H1 (cell line): ENCODE measurements around the gene SKP2. TPM values are rescaled to one million over a fixed set of nuclear protein-coding genes. Genes with fewer than 3 reads are reported as not detected.

Source experiments
- HDAC2 ChIP-seq, 2 experiments: fragments of 300-600 bp in 1 of 2; sonication (generic) in 1 of 2; IDR thresholded peaks; 2 replicates each; pipeline ENCODE4 v1.6.1; 2011 to 2012; ENCODE audit warnings: low read depth in 2 of 2, low read length in 2 of 2, mild to moderate bottlenecking in 2 of 2, moderate library complexity in 2 of 2, borderline replicate concordance in 1 of 2, inconsistent platforms in 1 of 2
- KDM4A ChIP-seq: IDR thresholded peaks from one replicate; pipeline ENCODE4 v1.7.1; 2012; ENCODE audit warnings: low read depth, mild to moderate bottlenecking, moderate library complexity, low read length, inconsistent platforms; ENCODE audit not compliant: severe bottlenecking
- POLR2AphosphoS5 ChIP-seq: IDR thresholded peaks from 2 replicates; pipeline ENCODE4 v1.6.1; 2011; ENCODE audit warnings: low read depth, low read length
- POU5F1 ChIP-seq: IDR thresholded peaks from 2 replicates; pipeline ENCODE4 v1.6.1; 2011; ENCODE audit warnings: low read depth, mild to moderate bottlenecking, low read length, moderate library complexity
- polyA plus RNA-seq, 7 experiments: library from polyadenylated mRNA; depleted of rRNA in 3 of 7; stranded (reverse) in 5 of 7; unstranded in 2 of 7; fragments of >200 nt in 5 of 7; fragments of 200-250 nt in 2 of 7; gene quantifications; 1 replicate in 5 of 7; 2 replicates in 1 of 7; 4 replicates in 1 of 7; pipeline versions ENCODE4 v1.2.1 to v1.2.3, GENCODE V29; 2011 to 2013; ENCODE audit warnings: missing spikeins in 2 of 7, mixed read lengths in 2 of 7
- total RNA-seq: library from RNA; stranded (reverse); fragmentation: NEBNext Ultra II Directional; extraction: Animal tissue kit (Norgen Biotek cat#: 25700); gene quantifications from 2 replicates; pipeline ENCODE4 v1.2.1, GENCODE V29; 2021
- TF ChIP-seq, protein P1 (sequence below): IDR thresholded peaks from 2 replicates; pipeline ENCODE4 v1.6.1; 2012; ENCODE audit warnings: inconsistent platforms
- TF ChIP-seq, protein P2 (sequence below): fragments of 300-600 bp; sonication (generic); IDR thresholded peaks from 2 replicates; pipeline ENCODE4 v1.7.1; 2012; ENCODE audit warnings: low read length, moderate library complexity, mild to moderate bottlenecking, inconsistent platforms; ENCODE audit not compliant: insufficient replicate concordance

Gene SKP2
- total and polyA plus RNA-seq, 2 of the 8 experiments (the other 6 are each of a cell fraction or from before 2014, with no cell fraction given), result 49.9 to 104 TPM

DNA sequence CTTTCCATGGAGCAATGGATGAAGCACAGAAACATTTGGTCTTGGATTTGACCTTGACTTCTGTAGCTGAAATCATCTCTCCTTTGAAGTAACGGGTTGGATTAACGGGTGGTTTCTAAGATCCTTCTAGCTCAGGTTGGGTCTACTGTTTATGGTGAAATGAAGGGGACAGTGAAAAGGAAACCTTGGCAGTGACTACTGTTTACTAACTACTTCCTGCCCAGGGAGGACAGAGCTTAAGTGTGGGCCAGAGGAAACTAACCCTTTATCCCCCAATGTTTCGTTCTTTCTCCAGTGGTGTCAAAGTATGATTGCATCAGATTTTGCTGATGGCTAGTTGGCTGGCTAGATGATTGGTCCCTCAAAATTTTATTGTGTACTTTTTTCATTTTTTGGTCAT is 22.2 kb downstream of the SKP2 start (continued):
- TF ChIP-seq, protein P1, sequence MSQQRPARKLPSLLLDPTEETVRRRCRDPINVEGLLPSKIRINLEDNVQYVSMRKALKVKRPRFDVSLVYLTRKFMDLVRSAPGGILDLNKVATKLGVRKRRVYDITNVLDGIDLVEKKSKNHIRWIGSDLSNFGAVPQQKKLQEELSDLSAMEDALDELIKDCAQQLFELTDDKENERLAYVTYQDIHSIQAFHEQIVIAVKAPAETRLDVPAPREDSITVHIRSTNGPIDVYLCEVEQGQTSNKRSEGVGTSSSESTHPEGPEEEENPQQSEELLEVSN, result no peak
- no peak for TF ChIP-seq POLR2AphosphoS5
- no peak for TF ChIP-seq HDAC2 (IDR thresholded peaks at IDR 0.05; ENCODE audit: borderline replicate concordance in 1 of 2, low read depth in 2 of 2, low read length in 2 of 2)
- TF ChIP-seq KDM4A, result no peak
- TF ChIP-seq, protein P2, sequence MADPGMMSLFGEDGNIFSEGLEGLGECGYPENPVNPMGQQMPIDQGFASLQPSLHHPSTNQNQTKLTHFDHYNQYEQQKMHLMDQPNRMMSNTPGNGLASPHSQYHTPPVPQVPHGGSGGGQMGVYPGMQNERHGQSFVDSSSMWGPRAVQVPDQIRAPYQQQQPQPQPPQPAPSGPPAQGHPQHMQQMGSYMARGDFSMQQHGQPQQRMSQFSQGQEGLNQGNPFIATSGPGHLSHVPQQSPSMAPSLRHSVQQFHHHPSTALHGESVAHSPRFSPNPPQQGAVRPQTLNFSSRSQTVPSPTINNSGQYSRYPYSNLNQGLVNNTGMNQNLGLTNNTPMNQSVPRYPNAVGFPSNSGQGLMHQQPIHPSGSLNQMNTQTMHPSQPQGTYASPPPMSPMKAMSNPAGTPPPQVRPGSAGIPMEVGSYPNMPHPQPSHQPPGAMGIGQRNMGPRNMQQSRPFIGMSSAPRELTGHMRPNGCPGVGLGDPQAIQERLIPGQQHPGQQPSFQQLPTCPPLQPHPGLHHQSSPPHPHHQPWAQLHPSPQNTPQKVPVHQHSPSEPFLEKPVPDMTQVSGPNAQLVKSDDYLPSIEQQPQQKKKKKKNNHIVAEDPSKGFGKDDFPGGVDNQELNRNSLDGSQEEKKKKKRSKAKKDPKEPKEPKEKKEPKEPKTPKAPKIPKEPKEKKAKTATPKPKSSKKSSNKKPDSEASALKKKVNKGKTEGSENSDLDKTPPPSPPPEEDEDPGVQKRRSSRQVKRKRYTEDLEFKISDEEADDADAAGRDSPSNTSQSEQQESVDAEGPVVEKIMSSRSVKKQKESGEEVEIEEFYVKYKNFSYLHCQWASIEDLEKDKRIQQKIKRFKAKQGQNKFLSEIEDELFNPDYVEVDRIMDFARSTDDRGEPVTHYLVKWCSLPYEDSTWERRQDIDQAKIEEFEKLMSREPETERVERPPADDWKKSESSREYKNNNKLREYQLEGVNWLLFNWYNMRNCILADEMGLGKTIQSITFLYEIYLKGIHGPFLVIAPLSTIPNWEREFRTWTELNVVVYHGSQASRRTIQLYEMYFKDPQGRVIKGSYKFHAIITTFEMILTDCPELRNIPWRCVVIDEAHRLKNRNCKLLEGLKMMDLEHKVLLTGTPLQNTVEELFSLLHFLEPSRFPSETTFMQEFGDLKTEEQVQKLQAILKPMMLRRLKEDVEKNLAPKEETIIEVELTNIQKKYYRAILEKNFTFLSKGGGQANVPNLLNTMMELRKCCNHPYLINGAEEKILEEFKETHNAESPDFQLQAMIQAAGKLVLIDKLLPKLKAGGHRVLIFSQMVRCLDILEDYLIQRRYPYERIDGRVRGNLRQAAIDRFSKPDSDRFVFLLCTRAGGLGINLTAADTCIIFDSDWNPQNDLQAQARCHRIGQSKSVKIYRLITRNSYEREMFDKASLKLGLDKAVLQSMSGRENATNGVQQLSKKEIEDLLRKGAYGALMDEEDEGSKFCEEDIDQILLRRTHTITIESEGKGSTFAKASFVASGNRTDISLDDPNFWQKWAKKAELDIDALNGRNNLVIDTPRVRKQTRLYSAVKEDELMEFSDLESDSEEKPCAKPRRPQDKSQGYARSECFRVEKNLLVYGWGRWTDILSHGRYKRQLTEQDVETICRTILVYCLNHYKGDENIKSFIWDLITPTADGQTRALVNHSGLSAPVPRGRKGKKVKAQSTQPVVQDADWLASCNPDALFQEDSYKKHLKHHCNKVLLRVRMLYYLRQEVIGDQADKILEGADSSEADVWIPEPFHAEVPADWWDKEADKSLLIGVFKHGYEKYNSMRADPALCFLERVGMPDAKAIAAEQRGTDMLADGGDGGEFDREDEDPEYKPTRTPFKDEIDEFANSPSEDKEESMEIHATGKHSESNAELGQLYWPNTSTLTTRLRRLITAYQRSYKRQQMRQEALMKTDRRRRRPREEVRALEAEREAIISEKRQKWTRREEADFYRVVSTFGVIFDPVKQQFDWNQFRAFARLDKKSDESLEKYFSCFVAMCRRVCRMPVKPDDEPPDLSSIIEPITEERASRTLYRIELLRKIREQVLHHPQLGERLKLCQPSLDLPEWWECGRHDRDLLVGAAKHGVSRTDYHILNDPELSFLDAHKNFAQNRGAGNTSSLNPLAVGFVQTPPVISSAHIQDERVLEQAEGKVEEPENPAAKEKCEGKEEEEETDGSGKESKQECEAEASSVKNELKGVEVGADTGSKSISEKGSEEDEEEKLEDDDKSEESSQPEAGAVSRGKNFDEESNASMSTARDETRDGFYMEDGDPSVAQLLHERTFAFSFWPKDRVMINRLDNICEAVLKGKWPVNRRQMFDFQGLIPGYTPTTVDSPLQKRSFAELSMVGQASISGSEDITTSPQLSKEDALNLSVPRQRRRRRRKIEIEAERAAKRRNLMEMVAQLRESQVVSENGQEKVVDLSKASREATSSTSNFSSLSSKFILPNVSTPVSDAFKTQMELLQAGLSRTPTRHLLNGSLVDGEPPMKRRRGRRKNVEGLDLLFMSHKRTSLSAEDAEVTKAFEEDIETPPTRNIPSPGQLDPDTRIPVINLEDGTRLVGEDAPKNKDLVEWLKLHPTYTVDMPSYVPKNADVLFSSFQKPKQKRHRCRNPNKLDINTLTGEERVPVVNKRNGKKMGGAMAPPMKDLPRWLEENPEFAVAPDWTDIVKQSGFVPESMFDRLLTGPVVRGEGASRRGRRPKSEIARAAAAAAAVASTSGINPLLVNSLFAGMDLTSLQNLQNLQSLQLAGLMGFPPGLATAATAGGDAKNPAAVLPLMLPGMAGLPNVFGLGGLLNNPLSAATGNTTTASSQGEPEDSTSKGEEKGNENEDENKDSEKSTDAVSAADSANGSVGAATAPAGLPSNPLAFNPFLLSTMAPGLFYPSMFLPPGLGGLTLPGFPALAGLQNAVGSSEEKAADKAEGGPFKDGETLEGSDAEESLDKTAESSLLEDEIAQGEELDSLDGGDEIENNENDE, result no peak
- no peak for TF ChIP-seq POU5F1
